HL-60 (cell line): ENCODE data around the gene LRRC25.

Experiments used
- SPI1 ChIP-seq: IDR thresholded peaks from 2 replicates; pipeline ENCODE4 v1.6.1; 2012; ENCODE audit warnings: low read depth, mild to moderate bottlenecking, borderline replicate concordance
- TF ChIP-seq, protein P1 (sequence below): IDR thresholded peaks from one replicate; pipeline ENCODE4 v1.5.1; 2011; ENCODE audit warnings: low read length, control low read depth, inconsistent platforms; ENCODE audit not compliant: insufficient read depth

DNA sequence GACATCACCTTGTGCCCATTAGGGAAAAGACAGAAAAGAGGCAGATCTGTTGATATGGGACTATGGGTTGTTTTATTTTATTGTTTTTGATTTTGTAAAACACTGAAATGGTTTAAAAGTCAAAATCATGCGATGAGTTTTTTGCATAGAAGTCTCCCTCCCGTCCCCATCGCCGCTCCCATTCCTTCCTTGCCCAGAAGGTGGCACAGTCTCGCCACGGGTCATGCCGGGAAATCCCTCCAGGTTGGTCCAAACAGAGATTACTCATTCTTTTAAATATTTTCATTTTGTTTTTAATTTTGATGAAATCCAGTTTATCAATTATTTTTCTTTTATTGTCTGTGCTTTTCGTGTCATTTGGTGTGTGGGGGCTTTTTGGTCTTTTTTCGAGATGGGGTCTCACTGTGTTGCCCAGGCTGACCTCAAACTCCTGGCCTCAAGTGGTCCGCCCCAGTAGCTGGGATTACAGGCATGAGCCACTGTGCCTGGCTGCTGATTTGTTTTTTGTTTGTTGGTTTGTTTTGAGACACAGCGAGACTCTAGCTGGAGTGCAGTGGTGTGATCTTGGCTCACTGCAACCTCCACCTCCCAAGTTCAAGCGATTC is 47.8 kb downstream of the LRRC25 start:
- TF ChIP-seq SPI1, result no peak
- TF ChIP-seq, protein P1, sequence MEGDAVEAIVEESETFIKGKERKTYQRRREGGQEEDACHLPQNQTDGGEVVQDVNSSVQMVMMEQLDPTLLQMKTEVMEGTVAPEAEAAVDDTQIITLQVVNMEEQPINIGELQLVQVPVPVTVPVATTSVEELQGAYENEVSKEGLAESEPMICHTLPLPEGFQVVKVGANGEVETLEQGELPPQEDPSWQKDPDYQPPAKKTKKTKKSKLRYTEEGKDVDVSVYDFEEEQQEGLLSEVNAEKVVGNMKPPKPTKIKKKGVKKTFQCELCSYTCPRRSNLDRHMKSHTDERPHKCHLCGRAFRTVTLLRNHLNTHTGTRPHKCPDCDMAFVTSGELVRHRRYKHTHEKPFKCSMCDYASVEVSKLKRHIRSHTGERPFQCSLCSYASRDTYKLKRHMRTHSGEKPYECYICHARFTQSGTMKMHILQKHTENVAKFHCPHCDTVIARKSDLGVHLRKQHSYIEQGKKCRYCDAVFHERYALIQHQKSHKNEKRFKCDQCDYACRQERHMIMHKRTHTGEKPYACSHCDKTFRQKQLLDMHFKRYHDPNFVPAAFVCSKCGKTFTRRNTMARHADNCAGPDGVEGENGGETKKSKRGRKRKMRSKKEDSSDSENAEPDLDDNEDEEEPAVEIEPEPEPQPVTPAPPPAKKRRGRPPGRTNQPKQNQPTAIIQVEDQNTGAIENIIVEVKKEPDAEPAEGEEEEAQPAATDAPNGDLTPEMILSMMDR, result peak; percentile 51
